ENCODE measurements around the gene MAP3K5. TPM values are rescaled to one million over a fixed set of nuclear protein-coding genes. Genes with fewer than 3 reads are reported as not detected.

MAP3K5 gene
- total RNA-seq, 1 donor from 2014 or later, result 0.09 TPM

DNA sequence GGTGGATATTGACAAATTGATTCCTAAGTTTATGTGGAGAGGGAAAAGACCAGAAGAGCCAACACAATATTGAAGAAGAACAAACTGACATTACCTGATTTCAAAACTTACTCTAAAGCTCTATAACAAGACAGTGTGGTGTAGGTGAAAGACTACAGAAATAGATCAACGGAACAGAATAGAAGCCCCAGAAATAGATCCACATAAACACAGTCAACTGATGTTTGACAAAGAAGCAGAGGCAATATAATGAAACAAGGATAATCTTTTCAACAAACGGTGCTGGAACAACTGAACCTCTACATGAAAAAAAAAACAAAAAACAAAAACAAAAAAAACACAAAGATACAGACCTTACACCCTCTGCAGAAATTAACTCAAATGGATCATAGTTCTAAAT is 50.2 kb downstream of the MAP3K5 start:
- peaks cover 5% of the 10 kb centered on the region for H3K4me1 Mint-ChIP-seq
- TF ChIP-seq, protein P1, sequence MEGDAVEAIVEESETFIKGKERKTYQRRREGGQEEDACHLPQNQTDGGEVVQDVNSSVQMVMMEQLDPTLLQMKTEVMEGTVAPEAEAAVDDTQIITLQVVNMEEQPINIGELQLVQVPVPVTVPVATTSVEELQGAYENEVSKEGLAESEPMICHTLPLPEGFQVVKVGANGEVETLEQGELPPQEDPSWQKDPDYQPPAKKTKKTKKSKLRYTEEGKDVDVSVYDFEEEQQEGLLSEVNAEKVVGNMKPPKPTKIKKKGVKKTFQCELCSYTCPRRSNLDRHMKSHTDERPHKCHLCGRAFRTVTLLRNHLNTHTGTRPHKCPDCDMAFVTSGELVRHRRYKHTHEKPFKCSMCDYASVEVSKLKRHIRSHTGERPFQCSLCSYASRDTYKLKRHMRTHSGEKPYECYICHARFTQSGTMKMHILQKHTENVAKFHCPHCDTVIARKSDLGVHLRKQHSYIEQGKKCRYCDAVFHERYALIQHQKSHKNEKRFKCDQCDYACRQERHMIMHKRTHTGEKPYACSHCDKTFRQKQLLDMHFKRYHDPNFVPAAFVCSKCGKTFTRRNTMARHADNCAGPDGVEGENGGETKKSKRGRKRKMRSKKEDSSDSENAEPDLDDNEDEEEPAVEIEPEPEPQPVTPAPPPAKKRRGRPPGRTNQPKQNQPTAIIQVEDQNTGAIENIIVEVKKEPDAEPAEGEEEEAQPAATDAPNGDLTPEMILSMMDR (conservative IDR thresholded peaks at IDR 0.05), result no peak
- H3K27me3 Mint-ChIP-seq (ENCODE audit: low read depth), result peaks cover 3% of the 10 kb centered on the region
- H3K36me3 Mint-ChIP-seq (ENCODE audit: low read depth), result no peaks in the 10 kb centered on the region
- no peak overlapping the region for H3K4me3 Mint-ChIP-seq
- DNase-seq (ENCODE audit: low read depth, low spot score), result no peak
- H3K9me3 Mint-ChIP-seq, result no peaks in the 10 kb centered on the region
- H3K27ac Mint-ChIP-seq (ENCODE audit: unreplicated experiment), result no peak overlapping the region

DNA sequence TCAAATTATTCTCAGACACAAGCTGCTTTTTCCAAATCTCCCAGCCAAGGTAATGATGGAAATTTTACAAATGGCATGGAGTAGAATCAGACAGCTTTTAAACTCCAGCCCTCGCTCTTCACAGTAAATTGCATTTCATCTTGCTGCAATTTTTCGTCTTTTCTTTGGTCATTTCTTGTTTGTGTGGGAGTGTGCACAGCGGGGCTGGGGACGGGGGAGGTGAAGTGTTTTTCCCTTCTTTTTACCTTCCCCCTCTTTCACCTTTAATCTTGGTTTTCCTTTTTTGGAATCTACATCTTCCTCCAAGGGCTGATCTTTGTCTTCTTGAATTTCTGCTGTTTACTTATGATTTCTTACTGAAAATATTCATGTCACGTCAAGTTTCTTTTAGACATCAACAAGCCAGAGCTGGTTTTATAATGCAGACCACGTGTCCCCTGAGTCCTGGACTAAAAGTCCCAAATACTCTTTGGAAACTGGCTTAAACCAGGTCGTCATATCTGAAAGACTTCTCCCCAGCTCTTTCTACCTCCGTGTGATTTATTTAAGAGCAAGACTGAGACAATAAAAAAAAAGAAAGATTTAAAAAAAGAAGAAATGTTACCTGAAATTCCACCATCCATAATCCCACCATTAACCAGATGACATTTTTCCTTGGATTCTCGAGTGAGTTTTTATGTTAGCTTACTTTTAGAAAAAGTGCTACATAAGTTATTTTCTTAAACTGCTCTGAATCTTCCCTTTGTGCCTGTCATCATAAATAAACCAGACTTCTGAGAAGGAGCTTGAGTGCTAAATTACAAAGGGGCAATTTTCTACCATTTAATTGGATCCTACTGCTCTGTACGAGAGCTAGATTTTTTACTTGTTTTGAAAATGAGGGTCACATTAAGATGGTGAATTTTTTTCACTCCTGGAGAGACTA is 52.0 kb downstream of the MAP3K5 start:
- peaks cover 2% of the 10 kb centered on the region for H3K4me1 Mint-ChIP-seq
- H3K36me3 Mint-ChIP-seq (ENCODE audit: low read depth), result no peaks in the 10 kb centered on the region
- no peak overlapping the region for H3K27ac Mint-ChIP-seq (ENCODE audit: unreplicated experiment)
- TF ChIP-seq, protein P1 (conservative IDR thresholded peaks at IDR 0.05), result no peak
- no peak overlapping the region for H3K4me3 Mint-ChIP-seq
- DNase-seq (ENCODE audit: low read depth, low spot score), result no peak
- H3K9me3 Mint-ChIP-seq, result no peaks in the 10 kb centered on the region
- H3K27me3 Mint-ChIP-seq (ENCODE audit: low read depth), result peaks cover 3% of the 10 kb centered on the region

- TF ChIP-seq, protein P1 (conservative IDR thresholded peaks at IDR 0.05), result no peak
- H3K36me3 Mint-ChIP-seq (ENCODE audit: low read depth), result no peaks in the 10 kb centered on the region
These were observed 52.8 kb downstream of the MAP3K5 start for GRCh38 chr6:136739501-136739900.

DNA sequence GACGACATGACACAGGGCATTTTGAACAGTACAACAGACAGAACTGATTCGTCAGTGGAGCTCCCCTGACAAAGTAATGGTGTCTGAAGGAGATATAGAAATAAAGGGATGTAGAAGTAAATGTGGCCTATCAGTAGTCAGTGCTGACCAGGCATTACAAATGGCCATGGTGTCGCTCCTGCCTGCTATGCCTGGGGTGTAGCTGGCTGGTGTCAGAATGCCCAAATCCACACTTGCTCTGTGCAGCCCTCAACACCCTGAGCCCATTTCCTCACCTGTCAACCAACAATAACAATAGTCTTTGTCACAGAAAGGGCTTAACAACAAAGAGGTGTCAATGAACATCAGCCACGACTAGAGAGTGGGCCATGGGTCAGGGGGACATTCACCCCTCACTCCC is 53.2 kb downstream of the MAP3K5 start:
- Mint-ChIP-seq H3K4me3 (no peak overlapping the region), H3K27me3 (ENCODE audit: low read depth) (peaks cover 3% of the 10 kb centered on the region), H3K9me3 (no peaks in the 10 kb centered on the region), H3K36me3 (ENCODE audit: low read depth) (no peaks in the 10 kb centered on the region), H3K27ac (ENCODE audit: unreplicated experiment) (no peak overlapping the region), H3K4me1 (no peaks in the 10 kb centered on the region)
- DNase-seq (ENCODE audit: low read depth, low spot score), result no peak
- TF ChIP-seq, protein P1 (conservative IDR thresholded peaks at IDR 0.05), result no peak

More at GRCh38 chr6:136739501-136739900, 52.8 kb downstream of the MAP3K5 start:
- Mint-ChIP-seq H3K4me3 (no peak overlapping the region), H3K9me3 (no peaks in the 10 kb centered on the region), H3K27me3 (ENCODE audit: low read depth) (peaks cover 3% of the 10 kb centered on the region), H3K4me1 (no peaks in the 10 kb centered on the region), H3K27ac (ENCODE audit: unreplicated experiment) (no peak overlapping the region)
- DNase-seq (ENCODE audit: low read depth, low spot score), result no peak

GRCh38 chr6:136738692-136739057 is 53.6 kb downstream of the MAP3K5 start:
- no peak for DNase-seq (ENCODE audit: low read depth, low spot score)
- Mint-ChIP-seq H3K36me3 (ENCODE audit: low read depth) (no peaks in the 10 kb centered on the region), H3K9me3 (no peaks in the 10 kb centered on the region), H3K27ac (ENCODE audit: unreplicated experiment) (no peak overlapping the region), H3K4me1 (no peaks in the 10 kb centered on the region), H3K27me3 (ENCODE audit: low read depth) (peaks cover 3% of the 10 kb centered on the region), H3K4me3 (no peak overlapping the region)
- TF ChIP-seq, protein P1 (conservative IDR thresholded peaks at IDR 0.05), result no peak
